H9 (cell line): ENCODE measurements around the gene MEF2A. TPM values are rescaled to one million over a fixed set of nuclear protein-coding genes. Genes with fewer than 3 reads are reported as not detected.

Source experiments
- DNase-seq: peaks from one replicate; pipeline ENCODE4 v3.0.0-alpha.2; 2017
- H2AFZ ChIP-seq: one replicate; pipeline ENCODE4 v1.6.1; 2013; ENCODE audit warnings: mild to moderate bottlenecking, low read length, control low read depth, moderate library complexity
- H2AK5ac ChIP-seq: 2 replicates; pipeline ENCODE4 v1.6.1; 2013; ENCODE audit warnings: low read length, control low read depth, mixed read lengths; ENCODE audit not compliant: insufficient read length
- H2BK120ac ChIP-seq: one replicate; pipeline ENCODE4 v1.6.1; 2013; ENCODE audit warnings: low read depth, mild to moderate bottlenecking, low read length, control low read depth, inconsistent platforms; ENCODE audit not compliant: poor library complexity, severe bottlenecking
- H2BK12ac ChIP-seq: 2 replicates; pipeline ENCODE4 v1.6.1; 2013; ENCODE audit warnings: low read length, control low read depth, mixed read lengths, low read depth; ENCODE audit not compliant: insufficient read length
- H2BK15ac ChIP-seq: 2 replicates; pipeline ENCODE4 v1.6.1; 2013; ENCODE audit warnings: low read depth, low read length, control low read depth
- H2BK20ac ChIP-seq: one replicate; pipeline ENCODE4 v1.6.1; 2013; ENCODE audit warnings: low read depth, mild to moderate bottlenecking, low read length, control low read depth, inconsistent platforms; ENCODE audit not compliant: poor library complexity, severe bottlenecking
- H2BK5ac ChIP-seq: 2 replicates; pipeline ENCODE4 v1.6.1; 2013; ENCODE audit warnings: low read length, control low read depth, mixed read lengths; ENCODE audit not compliant: insufficient read length
- H3K14ac ChIP-seq: 2 replicates; pipeline ENCODE4 v1.6.1; 2013; ENCODE audit warnings: low read length, control low read depth; ENCODE audit not compliant: insufficient read depth
- H3K18ac ChIP-seq: 2 replicates; pipeline ENCODE4 v1.6.1; 2013; ENCODE audit warnings: low read depth, mild to moderate bottlenecking, mixed read lengths, low read length, control low read depth; ENCODE audit not compliant: insufficient read length
- H3K23ac ChIP-seq: 2 replicates; pipeline ENCODE4 v1.6.1; 2013; ENCODE audit warnings: low read length, control low read depth, mixed read lengths, low read depth; ENCODE audit not compliant: insufficient read length
- H3K23me2 ChIP-seq: 2 replicates; pipeline ENCODE4 v1.6.1; 2013; ENCODE audit warnings: low read depth, mild to moderate bottlenecking, mixed read lengths, low read length, control low read depth; ENCODE audit not compliant: insufficient read length, poor library complexity, severe bottlenecking
- H3K27ac ChIP-seq: 2 replicates; pipeline ENCODE4 v1.5.1; 2013; ENCODE audit warnings: low read length, control low read depth, mixed read lengths, low read depth; ENCODE audit not compliant: insufficient read length
- H3K27me3 ChIP-seq: 2 replicates; pipeline ENCODE4 v1.6.1; 2013; ENCODE audit warnings: low read length, control low read depth, inconsistent platforms; ENCODE audit not compliant: insufficient read depth
- H3K4ac ChIP-seq: 2 replicates; pipeline ENCODE4 v1.6.1; 2013; ENCODE audit warnings: low read depth, mild to moderate bottlenecking, control low read depth, inconsistent platforms, low read length, moderate library complexity
- H3K4me1 ChIP-seq: 2 replicates; pipeline ENCODE4 v1.6.1; 2013; ENCODE audit warnings: low read length, control low read depth, inconsistent platforms; ENCODE audit not compliant: insufficient read depth
- H3K4me2 ChIP-seq: 2 replicates; pipeline ENCODE4 v1.6.1; 2013; ENCODE audit warnings: low read length, control low read depth, mixed read lengths; ENCODE audit not compliant: insufficient read length, insufficient read depth
- H3K56ac ChIP-seq: 2 replicates; pipeline ENCODE4 v1.6.1; 2013; ENCODE audit warnings: low read depth, mild to moderate bottlenecking, mixed read lengths, low read length, control low read depth; ENCODE audit not compliant: insufficient read length
- H3K79me1 ChIP-seq: 2 replicates; pipeline ENCODE4 v1.6.1; 2013; ENCODE audit warnings: low read depth, mild to moderate bottlenecking, moderate library complexity, low read length, control low read depth, inconsistent platforms; ENCODE audit not compliant: insufficient read depth, poor library complexity, severe bottlenecking
- H3K79me2 ChIP-seq: 2 replicates; pipeline ENCODE4 v1.6.1; 2013; ENCODE audit warnings: low read length, control low read depth, inconsistent platforms; ENCODE audit not compliant: insufficient read depth
- H3K9ac ChIP-seq: 2 replicates; pipeline ENCODE4 v1.6.1; 2013; ENCODE audit warnings: low read length, control low read depth, mixed read lengths; ENCODE audit not compliant: insufficient read length; ENCODE audit errors: extremely low read depth
- H3K9me3 ChIP-seq: one replicate; pipeline ENCODE4 v1.6.1; 2013; ENCODE audit warnings: low read depth, low read length, inconsistent platforms; ENCODE audit not compliant: control insufficient read depth
- H3T11ph ChIP-seq: one replicate; pipeline ENCODE4 v1.6.1; 2013; ENCODE audit warnings: mild to moderate bottlenecking, low read length, control low read depth, inconsistent platforms
- H4K20me1 ChIP-seq: one replicate; pipeline ENCODE4 v1.6.1; 2013; ENCODE audit not compliant: control insufficient read depth, insufficient read length, insufficient read depth
- H4K5ac ChIP-seq: 2 replicates; pipeline ENCODE4 v1.6.1; 2013; ENCODE audit warnings: low read depth, mild to moderate bottlenecking, mixed read lengths, low read length, control low read depth; ENCODE audit not compliant: insufficient read length
- H4K8ac ChIP-seq: replicated peaks from 2 replicates; pipeline ENCODE4 v1.6.1; 2013; ENCODE audit warnings: low read length, control low read depth, mixed read lengths, low read depth; ENCODE audit not compliant: insufficient read length
- H4K91ac ChIP-seq: 2 replicates; pipeline ENCODE4 v1.6.1; 2013; ENCODE audit warnings: low read depth, mild to moderate bottlenecking, moderate library complexity, mixed read lengths, low read length, control low read depth; ENCODE audit not compliant: insufficient read length
- H3K27ac Mint-ChIP-seq, 3 experiments: 2 replicates in 2 of 3; 3 replicates in 1 of 3; pipeline ENCODE4 v1.8.0; 2020 to 2021; ENCODE audit warnings: mixed read lengths in 3 of 3, mild to moderate bottlenecking in 1 of 3, moderate library complexity in 1 of 3
- H3K27me3 Mint-ChIP-seq: 2 replicates; pipeline ENCODE4 v1.8.0; 2021; ENCODE audit warnings: low read depth, mild to moderate bottlenecking, moderate library complexity, mixed read lengths
- H3K36me3 Mint-ChIP-seq, 3 experiments: 2 replicates in 2 of 3; 3 replicates in 1 of 3; pipeline ENCODE4 v1.8.0; 2020 to 2021; ENCODE audit warnings: low read depth in 3 of 3, mixed read lengths in 3 of 3; ENCODE audit not compliant: insufficient read depth in 1 of 3
- H3K4me1 Mint-ChIP-seq, 2 experiments: 2 replicates each; pipeline ENCODE4 v1.8.0; 2020; ENCODE audit warnings: mixed read lengths in 2 of 2
- H3K4me3 Mint-ChIP-seq, 2 experiments: 2 replicates in 1 of 2; 3 replicates in 1 of 2; pipeline ENCODE4 v1.8.0; 2020 to 2021; ENCODE audit warnings: mild to moderate bottlenecking in 2 of 2, mixed read lengths in 2 of 2, moderate library complexity in 1 of 2
- H3K9me3 Mint-ChIP-seq, 2 experiments: 2 replicates in 1 of 2; 3 replicates in 1 of 2; pipeline ENCODE4 v1.8.0; 2020; ENCODE audit warnings: mild to moderate bottlenecking in 2 of 2, mixed read lengths in 2 of 2, moderate library complexity in 1 of 2
- WGBS: extraction: QIAGEN DNeasy Blood & Tissue Kit; methylation state at CpG from one replicate; pipeline ENCODE4 v1.1.7; 2013; ENCODE audit warnings: missing lambda C conversion rate, low lambda C conversion rate, mixed read lengths; ENCODE audit not compliant: insufficient read length; ENCODE audit errors: extremely low coverage; 5-methylcytosine and 5-hydroxymethylcytosine counted together
- total RNA-seq: library from RNA; stranded (reverse); gene quantifications from 2 replicates; pipeline ENCODE4 v1.2.1, GENCODE V29; 2021
- TF ChIP-seq, protein P1 (sequence below): fragments of 200-600 bp; sonication (generic); conservative IDR thresholded peaks from 3 replicates; pipeline ENCODE4 v1.8.0; 2021; ENCODE audit warnings: antibody characterized with exemption, mild to moderate bottlenecking

The MEF2A gene
- total RNA-seq, 1 experiment from 2014 or later: 20.7 TPM

- H3K23me2 ChIP-seq: no peaks in the 10 kb centered on the region
- WGBS: no CpG with 5 or more reads among the region's 4 CpGs
- H3K27ac Mint-ChIP-seq: no peak overlapping the region
Measured at GRCh38 chr15:99536422-99537040, 29.3 kb upstream of the MEF2A start.

More at GRCh38 chr15:99536422-99537040, 29.3 kb upstream of the MEF2A start:
- H3T11ph ChIP-seq: no peak overlapping the region
- Mint-ChIP-seq H3K9me3 (no peaks in the 10 kb centered on the region), H3K36me3 (no peaks in the 10 kb centered on the region), H3K4me1 (no peaks in the 10 kb centered on the region), H3K27me3 (peaks cover 2% of the 10 kb centered on the region; the same call in 1 of the 2 replicates), H3K4me3 (no peak overlapping the region)
- H3K79me1 ChIP-seq: no peaks in the 10 kb centered on the region
- no peak overlapping the region for H3K23ac ChIP-seq
- no peak overlapping the region for H2AFZ ChIP-seq
- H2BK15ac ChIP-seq: no peak overlapping the region
- no peaks in the 10 kb centered on the region for H4K20me1 ChIP-seq
- H2BK12ac ChIP-seq: no peak overlapping the region
- no peak overlapping the region for H3K18ac ChIP-seq
- H4K8ac ChIP-seq: no peak overlapping the region
- H2BK20ac ChIP-seq: no peak overlapping the region
- H3K9ac ChIP-seq: no peak overlapping the region
- H3K4me2 ChIP-seq: no peak overlapping the region
- no peak overlapping the region for H3K14ac ChIP-seq
- H3K27me3 ChIP-seq: no peaks in the 10 kb centered on the region
- no peak overlapping the region for H3K27ac ChIP-seq
- no peak overlapping the region for H3K4ac ChIP-seq
- no peak overlapping the region for H4K5ac ChIP-seq
- no peak for DNase-seq
- H2BK5ac ChIP-seq: no peak overlapping the region
- H3K4me1 ChIP-seq: no peaks in the 10 kb centered on the region
- H4K91ac ChIP-seq: no peak overlapping the region
- H2BK120ac ChIP-seq: no peak overlapping the region
- H3K79me2 ChIP-seq: no peaks in the 10 kb centered on the region
- no peak overlapping the region for H2AK5ac ChIP-seq
- H3K56ac ChIP-seq: no peak overlapping the region
- TF ChIP-seq, protein P1, sequence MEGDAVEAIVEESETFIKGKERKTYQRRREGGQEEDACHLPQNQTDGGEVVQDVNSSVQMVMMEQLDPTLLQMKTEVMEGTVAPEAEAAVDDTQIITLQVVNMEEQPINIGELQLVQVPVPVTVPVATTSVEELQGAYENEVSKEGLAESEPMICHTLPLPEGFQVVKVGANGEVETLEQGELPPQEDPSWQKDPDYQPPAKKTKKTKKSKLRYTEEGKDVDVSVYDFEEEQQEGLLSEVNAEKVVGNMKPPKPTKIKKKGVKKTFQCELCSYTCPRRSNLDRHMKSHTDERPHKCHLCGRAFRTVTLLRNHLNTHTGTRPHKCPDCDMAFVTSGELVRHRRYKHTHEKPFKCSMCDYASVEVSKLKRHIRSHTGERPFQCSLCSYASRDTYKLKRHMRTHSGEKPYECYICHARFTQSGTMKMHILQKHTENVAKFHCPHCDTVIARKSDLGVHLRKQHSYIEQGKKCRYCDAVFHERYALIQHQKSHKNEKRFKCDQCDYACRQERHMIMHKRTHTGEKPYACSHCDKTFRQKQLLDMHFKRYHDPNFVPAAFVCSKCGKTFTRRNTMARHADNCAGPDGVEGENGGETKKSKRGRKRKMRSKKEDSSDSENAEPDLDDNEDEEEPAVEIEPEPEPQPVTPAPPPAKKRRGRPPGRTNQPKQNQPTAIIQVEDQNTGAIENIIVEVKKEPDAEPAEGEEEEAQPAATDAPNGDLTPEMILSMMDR: no peak
- no peaks in the 10 kb centered on the region for H3K9me3 ChIP-seq
